NCI-H1694 treated with DMSO at 0.1 percent for 48 hours (cell line): ENCODE measurements around the gene UBL4A.
A peak's percentile ranks its signal among the peaks of the same experiment; 100 is the strongest.

Source experiments
- DNase-seq: peaks from one replicate; lab custom pipeline; 2025; lab: John Stamatoyannopoulos, UW

The UBL4A gene

DNA sequence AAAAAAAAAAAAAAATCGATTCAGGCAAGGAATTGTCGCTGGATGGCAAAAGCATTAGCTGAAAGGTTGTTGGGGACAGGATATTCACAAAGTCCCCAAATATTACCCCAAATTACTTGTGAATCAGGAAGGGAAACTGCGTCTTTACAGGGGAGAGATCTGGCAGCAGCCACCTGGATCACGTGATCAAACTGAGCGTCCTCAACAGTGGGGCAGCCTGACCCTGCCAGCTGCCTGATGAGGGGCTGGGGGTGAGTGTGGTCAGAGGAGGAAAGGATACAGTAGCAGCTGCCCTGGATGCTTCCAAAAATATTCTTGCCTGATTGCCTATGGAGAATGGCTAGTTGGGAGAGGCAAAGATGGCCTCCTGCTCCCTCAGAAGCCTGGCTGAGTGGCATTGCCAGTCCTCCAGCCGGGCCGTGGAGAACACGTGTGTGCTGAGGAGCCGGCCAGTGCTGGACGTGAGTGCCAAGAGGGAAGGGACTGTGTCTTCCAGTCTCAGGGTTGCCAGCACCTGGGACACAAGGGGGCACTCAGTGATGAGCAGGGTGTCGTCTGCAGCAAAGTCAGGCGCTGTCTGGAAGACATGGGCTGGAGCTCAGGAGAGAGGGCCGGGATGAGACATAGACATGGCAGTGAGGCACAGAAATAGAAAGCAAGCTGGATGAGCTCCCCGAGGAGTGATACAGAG lies 4.4 kb downstream of the UBL4A start:
- DNase-seq: no peak

DNA sequence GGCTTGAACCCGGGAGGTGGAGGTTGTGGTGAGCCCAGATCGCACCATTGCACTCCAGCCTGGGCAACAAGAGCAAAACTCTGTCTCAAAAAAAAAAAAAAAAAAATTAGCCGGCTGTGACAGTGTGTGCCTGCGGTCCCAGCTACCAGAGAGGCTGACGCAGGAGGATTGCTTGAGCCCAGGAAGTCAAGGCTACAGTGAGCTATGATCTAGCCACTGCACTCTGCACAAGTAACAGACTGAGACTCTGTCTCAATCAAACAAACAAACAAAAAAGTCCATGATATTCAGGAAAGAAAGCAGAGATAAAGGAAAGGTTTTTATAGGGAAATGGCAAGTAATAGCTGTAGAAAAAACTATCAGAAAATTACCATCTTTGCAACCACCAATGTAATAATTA lies 5.2 kb downstream of the UBL4A start:
- no peak for DNase-seq

DNA sequence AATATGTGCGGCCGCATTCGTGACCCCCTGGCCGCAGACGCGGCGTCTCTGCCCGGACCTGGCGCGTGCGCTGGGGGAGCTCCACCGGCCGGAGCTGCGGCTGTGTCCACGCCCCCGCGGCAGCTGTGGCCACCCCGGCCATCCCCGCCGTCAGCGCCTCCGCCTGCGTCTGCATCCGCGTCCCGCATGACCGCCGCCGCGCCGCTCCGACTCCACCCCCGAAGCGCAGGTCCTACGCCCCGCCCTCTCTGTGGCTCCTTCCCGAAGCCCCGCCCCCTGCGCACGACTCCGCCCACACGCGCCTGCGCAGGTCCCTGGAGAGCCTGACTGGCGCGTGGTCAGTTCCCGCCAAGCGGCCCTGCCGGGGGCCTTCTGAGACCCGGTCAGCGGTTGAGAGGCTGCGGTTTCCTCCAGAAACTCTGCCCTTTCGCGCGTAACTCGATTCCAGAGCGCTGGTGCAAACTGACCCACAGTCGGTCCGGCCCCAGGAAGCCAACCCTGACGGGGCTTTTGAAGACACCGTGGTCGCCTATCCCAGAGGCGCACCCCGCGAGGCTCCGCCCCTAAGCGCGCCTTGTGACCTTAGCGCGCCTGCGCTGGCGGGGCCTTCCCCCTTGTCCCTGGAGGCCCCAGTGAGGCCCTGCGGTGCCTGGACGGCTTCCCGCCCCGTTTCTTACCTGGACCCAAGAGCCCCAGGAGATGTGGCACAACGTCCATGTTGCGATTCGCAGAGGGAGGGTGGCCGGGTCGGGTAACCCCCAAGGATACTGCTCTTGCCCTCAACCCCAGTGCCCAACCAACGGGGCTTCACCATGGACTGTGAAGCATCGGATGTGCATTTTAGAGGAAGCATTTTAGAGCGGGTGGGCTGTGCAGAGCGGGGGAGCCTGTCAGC lies 7.4 kb downstream of the UBL4A start, which contains the start of gene LAGE3:
Gene LAGE3 (minus strand): TSS at position 554 of the 895 bp plus-strand sequence. CDS start 366 bp downstream, at position 188.
- DNase-seq: peak; percentile 46

DNA sequence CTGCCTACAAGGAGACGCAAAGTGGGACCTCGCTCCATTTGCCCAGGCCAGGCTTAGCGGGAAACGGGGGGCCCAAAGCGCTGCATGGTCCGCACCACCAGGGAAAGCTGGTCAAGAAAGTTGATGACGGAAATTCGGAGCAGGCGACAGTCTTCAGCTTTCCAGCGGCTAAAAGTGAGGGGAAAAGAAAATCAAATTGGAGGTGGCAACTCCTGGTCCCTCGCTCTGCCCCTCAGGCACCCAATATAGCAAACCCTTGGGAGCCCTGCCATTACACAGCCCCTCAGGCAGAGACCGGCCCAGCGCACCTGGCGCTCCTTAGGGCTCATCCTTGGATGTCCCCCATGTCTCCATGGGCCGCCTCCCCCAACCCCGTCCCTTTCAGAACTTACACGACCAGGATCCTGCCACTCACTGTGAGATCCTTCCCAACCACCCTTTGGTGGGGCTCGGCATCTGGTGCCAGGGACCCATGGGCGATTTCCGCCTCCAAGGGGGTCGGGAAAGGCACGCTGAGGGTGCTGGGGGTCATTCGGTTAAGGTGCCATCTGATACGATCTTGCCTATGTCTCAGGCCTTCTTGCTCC lies 8.4 kb downstream of the UBL4A start:
- no peak for DNase-seq

DNA sequence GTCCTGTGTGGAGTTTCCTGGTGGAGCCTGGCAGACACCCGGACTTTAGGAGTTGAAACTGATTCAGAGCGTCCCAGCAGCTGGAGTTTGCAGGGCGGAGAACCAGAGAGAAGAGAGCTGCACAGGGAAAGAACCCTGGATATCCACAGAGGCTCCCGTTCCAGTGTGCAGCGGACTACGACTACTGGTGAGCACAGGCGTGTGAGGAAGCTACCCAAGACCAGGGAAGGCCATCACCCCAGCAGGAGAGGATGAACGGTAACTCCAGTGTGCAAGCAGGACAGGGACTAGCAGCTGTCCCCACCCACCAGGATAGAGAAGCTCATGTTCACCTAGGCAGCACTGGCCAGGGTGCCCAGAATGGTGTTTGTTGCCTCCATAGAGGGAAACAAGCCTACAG lies 9.6 kb downstream of the UBL4A start:
- DNase-seq: no peak

DNA sequence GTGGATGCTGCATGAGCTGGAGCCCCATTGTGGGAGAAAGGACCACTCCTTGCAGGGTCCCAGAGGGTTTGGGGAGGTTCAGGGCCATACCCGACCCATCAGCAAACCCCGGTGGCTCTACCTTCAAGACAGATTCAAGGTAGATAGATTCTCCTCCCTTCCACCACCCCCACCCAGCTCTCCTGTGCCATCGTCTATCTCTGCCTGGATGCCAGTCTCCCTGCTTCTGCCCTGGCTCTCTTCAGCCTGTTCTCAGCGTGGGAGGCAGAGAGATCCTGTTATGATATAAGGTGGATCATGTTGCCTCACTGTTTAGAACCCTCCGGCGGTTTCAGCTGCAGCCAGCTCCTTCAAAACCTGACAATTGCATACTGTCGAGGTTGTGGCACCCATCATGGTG lies 12.7 kb downstream of the UBL4A start:
- no peak for DNase-seq

DNA sequence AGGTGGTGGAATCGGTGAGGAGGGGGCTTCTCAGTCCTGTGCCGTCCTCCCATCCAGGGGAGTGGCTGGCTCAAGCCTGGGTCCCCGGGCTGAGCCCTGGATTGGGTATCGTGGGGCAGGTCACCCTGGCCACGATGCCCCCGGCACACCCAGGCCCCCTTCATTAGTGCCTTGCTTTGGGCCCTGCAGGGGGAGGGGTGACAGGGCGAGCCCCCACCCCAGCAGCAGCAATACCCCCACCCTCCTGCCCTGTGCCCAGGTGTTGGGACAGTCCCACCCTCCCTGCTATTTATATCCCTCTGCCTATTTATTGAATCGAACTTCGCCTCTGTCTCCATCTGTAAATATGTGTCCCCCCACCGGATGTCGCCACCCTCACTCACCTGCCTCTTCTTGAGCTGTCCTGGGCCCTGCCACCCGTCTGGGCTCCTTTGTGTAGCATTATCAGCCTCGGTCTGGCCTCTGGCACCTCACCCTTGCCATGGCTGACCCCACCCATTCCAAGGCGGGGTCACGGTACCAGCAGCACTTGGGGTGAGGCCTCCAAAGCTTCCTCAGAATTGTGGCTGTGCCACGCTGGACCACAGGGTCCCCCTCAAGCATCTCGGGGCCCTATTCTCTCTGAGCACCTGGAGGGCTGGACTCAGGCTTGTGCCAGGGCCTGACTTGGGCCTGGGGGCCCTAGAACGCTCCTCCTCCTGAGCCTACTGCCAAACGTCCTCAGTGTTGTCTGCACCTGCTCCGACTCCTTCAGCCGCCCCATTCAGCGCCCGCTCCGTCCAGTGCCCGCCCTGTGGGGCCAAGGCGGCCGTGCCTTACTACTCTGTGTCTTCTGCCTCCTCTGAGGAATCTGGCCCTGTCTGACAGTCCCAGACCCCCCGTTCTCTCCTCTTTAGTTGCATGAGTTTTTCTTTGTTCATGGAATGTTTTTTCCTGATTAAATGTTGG lies 13.5 kb downstream of the UBL4A start:
- DNase-seq: no peak

DNA sequence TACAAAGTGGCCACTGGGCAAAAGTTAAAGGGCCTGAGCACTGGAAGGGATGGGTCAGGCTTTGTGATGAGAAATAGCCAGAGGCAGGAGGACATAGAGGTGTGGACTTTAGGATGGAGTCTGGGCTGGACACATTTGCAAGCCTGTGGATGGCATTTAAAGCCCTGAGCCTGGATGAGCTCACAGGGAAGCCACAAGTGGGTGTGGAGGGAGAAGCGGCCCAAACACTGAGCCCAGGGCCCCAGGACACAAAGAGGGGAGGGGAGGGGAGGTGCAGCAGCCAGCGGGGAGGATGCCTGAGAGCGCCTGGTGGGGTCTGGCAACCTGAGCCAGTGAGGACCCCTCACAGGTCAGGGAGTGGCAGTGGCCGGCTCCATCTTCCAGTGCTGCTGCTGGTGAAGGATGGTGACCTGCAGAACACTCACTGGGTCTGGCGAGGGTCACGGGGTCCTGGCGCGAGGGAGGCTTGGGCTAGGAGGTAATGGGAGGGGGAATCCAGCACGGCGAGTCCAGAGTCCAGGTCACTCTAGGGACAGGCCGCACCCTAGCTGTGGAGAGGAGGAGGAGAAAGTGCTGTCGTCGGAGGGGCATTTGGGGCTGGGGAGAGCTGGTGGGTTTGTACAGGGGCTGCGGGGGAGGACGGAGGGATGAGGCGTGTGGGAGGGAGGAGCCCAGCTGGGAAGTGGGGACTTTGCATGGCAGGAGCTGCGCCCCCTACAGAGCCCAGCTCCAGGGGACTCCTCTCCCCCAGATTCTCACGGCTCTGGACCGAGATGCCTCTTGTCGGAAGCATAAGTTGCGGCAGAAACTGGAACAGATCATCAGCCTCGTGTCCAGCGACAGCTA lies 14.4 kb downstream of the UBL4A start:
- DNase-seq: no peak

DNA sequence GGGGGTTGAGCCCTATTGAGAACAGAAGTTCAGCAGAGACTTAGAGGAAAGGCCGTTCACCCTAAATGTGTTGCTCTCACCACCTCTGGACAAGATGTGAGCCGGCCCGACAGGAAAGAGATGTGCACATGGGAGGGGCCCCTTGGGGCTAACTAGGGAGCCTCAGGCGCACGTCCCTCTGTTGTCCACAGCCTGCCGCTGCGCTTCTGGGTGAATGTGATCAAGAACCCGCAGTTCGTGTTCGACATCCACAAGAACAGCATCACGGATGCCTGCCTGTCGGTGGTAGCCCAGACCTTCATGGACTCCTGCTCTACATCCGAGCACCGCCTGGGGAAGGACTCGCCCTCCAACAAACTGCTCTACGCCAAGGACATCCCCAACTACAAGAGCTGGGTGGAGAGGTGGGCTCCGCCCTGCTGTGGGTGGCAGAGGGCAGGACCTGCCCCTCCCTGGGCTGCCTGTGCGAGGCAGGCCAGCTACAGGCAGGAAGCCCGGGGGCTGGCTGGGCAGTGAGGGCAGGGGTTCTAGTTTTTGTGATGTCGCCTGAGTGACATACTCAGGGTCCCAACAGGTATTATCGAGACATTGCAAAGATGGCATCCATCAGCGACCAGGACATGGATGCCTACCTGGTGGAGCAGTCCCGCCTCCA lies 15.4 kb downstream of the UBL4A start:
- no peak for DNase-seq

DNA sequence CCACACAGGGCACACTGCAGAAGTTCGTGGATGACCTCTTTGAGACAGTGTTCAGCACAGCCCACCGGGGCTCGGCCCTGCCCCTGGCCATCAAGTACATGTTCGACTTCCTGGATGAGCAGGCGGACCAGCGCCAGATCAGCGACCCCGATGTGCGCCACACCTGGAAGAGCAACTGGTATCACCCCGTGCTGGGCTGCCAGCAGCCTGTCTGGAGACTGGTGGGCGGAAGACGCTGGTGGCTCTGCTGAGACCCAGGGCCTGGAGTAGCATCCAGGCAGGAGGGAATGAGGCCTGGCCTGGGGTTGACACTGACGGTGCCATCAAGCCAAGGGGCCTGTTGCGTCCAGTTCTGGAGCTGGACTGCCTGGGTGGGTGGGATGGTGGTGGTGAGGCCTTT lies 16.0 kb downstream of the UBL4A start:
- DNase-seq: no peak

DNA sequence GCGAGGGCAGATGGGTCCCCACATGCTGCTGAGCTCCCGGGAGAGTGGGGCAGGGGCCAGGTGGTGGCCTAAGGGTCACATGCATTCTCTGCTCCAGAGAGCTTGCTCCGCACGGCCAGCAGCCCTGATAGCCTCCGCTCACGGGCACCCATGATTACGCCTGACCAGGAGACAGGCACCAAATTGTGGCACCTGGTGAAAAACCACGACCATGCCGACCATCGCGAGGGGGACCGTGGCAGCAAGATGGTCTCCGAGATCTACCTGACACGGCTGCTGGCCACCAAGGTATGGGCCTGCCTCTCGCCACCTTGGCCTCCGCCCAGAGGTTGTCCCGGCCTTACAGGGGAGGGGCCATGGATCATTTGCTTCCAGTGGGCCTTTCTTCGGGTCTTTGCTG lies 16.5 kb downstream of the UBL4A start:
- DNase-seq: no peak

DNA sequence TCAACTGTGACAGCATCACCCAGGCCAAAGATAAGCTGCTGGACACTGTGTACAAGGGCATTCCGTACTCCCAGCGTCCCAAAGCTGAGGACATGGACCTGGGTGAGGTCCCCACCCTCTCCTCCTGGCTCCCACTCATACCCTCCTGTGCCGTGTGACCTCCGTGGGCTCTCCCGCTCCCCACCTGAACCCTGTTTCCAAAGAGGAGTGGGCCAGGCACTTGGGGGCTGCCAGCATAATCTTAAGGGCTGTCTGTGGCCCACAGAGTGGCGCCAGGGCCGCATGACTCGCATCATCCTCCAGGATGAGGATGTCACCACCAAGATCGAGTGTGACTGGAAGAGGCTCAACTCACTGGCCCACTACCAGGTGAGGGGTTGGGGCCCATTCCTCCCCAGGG lies 17.3 kb downstream of the UBL4A start:
- no peak for DNase-seq

DNA sequence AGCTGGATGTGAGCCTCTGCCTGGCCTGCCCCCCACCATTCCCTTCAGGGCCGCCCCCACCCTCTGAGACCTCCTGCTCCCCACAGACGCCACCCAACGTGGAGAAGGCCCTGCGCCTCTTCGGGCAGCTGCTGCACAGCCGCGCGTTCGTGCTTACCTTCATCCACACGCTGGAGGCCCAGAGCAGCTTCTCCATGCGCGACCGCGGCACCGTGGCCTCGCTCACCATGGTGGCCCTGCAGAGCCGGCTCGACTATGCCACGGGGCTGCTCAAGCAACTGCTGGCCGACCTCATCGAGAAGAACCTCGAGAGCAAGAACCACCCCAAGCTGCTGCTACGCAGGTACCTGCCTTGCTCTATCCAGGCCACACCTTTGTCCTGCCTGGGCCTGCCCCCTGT lies 18.2 kb downstream of the UBL4A start:
- no peak for DNase-seq

DNA sequence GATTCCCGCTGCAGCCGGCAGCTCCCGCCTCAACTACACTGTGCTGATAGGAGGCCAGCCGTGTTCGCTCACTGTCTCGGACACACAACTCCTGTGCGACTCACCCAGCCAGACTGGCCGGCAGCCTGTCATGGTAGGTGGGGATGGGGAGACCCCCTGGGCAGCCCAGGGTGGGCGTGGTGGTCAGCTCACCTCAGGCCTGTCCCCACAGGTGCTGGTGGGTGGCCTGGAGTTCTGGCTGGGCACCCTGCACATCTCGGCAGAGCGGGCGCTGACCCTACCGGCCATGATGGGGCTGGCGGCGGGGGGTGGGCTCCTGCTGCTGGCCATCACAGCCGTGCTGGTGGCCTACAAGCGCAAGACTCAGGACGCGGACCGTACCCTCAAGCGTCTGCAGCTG lies 18.9 kb downstream of the UBL4A start:
- no peak for DNase-seq

DNA sequence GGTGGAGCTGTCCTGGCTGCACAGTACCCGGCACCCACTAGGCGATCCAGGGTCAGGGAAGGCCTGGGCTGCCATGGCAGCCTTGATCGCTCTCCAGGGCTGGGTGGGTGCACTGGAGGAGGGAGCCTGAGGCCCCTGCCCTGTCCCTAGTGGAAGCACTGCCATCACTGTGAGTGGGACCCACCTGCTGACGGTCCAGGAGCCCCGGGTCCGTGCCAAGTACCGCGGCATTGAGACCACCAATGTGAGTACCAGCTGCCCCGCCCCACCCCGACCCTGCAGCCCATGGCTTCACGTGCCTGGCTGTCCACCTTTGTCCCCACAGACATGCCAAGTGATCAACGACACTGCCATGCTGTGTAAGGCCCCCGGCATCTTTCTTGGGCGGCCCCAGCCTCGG lies 19.5 kb downstream of the UBL4A start:
- no peak for DNase-seq

DNA sequence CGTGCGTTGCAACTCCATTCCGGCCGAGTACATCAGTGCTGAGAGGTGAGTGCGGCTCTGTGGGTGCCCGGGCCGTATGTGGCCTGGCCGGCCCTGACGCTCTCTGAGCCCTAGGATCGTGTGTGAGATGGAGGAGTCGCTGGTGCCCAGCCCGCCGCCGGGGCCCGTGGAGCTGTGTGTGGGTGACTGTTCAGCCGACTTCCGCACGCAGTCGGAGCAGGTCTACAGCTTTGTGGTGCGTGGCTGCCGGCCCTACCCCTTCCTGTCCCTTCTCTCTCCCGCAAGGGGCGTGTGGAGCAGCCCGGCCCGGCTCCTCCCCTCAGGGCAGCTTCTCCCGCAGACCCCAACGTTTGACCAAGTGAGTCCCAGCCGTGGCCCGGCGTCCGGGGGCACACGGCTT lies 20.4 kb downstream of the UBL4A start:
- no peak for DNase-seq

DNA sequence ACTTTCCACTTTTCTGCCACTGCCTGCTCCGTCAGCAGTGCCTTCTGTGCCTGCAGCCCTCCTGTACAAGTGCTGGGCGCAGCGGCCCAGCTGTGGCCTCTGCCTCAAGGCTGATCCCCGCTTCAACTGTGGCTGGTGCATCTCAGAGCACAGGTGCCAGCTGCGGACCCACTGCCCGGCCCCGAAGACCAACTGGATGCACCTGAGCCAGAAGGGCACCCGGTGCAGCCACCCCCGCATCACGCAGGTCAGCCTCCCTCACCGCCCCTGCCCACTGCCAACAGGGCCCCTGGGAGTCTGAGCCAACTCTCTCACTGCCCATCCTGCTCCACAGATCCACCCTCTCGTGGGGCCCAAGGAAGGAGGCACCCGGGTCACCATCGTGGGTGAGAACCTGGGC lies 20.8 kb downstream of the UBL4A start:
- no peak for DNase-seq

DNA sequence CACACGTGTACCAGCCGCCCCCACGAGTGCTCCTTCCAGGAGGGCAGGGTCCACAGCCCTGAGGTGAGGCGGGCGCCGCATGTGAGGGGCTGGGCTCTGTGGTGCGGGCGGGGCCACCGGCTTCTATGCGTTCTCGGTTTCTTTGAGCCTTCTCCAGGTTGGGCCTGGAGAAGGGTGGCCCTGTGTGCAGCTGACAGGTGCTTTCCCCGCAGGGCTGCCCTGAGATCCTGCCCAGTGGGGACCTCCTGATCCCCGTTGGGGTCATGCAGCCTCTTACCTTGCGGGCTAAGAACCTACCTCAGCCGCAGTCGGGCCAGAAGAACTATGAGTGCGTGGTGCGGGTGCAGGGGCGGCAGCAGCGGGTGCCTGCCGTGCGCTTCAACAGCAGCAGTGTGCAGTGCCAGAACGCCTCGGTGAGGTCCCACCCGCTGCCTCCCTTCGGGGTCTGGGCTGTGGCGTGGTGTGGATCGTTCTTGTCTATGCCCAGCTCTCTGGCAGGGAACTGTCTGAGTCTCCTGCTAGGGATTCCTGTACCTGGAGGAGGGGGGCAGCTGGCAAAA lies 21.5 kb downstream of the UBL4A start:
- DNase-seq: no peak

DNA sequence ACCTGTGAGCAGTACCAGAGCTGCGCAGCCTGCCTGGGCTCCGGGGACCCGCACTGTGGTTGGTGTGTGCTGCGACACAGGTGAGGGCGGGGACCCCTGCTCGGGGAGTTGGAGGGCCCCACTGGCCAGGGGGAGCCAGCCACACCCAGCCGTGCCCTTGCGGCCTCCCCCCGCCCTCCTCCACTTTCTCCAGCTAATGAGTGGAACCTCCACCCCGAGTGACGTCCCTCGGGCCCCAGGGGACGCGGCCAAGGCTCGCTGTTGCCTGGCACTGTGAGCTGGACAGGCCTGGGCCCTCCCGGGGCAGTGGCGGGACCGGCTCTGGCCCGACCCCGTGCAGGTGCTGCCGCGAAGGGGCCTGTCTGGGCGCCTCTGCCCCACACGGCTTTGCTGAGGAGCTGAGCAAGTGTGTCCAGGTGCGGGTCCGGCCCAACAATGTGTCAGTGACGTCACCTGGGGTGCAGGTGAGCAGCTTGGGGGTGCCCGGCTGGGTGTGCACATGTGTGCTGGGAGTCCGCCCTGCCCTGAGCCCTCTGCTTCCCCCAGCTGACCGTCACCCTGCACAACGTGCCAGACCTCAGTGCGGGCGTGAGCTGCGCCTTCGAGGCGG lies 22.7 kb downstream of the UBL4A start:
- no peak for DNase-seq

DNA sequence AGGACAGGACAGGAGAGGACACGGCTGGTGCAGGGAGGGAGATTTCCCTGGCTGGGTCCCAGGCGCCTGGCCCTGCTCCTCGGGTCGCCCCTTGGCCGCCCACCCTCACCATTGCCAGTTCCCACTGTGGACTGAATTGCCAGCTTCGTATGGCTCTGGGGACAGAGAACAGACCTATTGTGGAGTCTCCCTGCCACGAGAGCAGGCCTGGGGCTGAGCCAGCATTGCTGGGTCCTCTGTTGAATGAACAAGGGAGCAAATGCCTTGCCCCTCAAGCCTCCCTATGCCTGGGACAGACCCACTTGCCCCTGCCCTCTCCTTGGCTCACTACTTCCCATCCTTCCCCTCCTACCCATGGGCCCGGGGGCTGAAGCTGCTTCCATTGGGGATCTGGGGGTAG lies 24.0 kb downstream of the UBL4A start:
- DNase-seq: no peak
